Spleen (tissue), 11 donors: ENCODE measurements around the gene GPRIN2. TPM values are rescaled to one million over a fixed set of nuclear protein-coding genes. Genes with fewer than 3 reads are reported as not detected.
"Not testable (repeated sequence)": the region's sequence is repeated elsewhere in the genome, so short reads cannot be mapped to it uniquely, and the experiment has no call there.

Experiments
- DNase-seq: peaks from one replicate; pipeline ENCODE4 v3.0.0-alpha.2; 2020
- H3K27ac ChIP-seq, 8 donors: fragments of 200-600 bp; sonication (generic) in 7 of 8; 1 replicate in 4 of 8; 2 replicates in 4 of 8; pipeline versions ENCODE4 v1.5.0 to v1.8.0; 2016 to 2021; ENCODE audit warnings: inconsistent platforms in 4 of 8, mild to moderate bottlenecking in 4 of 8, moderate library complexity in 1 of 8
- H3K27me3 ChIP-seq, 7 donors: fragments of 200-600 bp; sonication (generic) in 6 of 7; replicated peaks in 1 of 7; 1 replicate in 4 of 7; 2 replicates in 3 of 7; pipeline versions ENCODE4 v1.5.0 to v1.8.0; 2016 to 2021; ENCODE audit warnings: inconsistent platforms in 3 of 7, mild to moderate bottlenecking in 1 of 7
- H3K36me3 ChIP-seq, 6 donors: fragments of 200-600 bp; sonication (generic) in 5 of 6; 1 replicate in 4 of 6; 2 replicates in 2 of 6; pipeline versions ENCODE4 v1.5.0 to v1.8.0; 2016 to 2021; ENCODE audit warnings: inconsistent platforms in 2 of 6
- H3K4me1 ChIP-seq, 6 donors: fragments of 200-600 bp; sonication (generic) in 5 of 6; 1 replicate in 3 of 6; 2 replicates in 3 of 6; pipeline versions ENCODE4 v1.5.0 to v1.8.0; 2016 to 2021; ENCODE audit warnings: inconsistent platforms in 3 of 6
- H3K4me3 ChIP-seq, 8 donors: fragments of 200-600 bp; sonication (generic) in 7 of 8; 1 replicate in 4 of 8; 2 replicates in 4 of 8; pipeline versions ENCODE4 v1.5.0 to v1.8.0; 2016 to 2021; ENCODE audit warnings: inconsistent platforms in 4 of 8, mild to moderate bottlenecking in 4 of 8, moderate library complexity in 2 of 8
- H3K9me3 ChIP-seq, 8 donors: fragments of 200-600 bp; sonication (generic) in 7 of 8; 1 replicate in 4 of 8; 2 replicates in 4 of 8; pipeline versions ENCODE4 v1.5.0 to v1.8.0; 2016 to 2021; ENCODE audit warnings: inconsistent platforms in 4 of 8
- WGBS, 5 donors: extraction: QIAGEN DNeasy Blood & Tissue Kit in 3 of 5; methylation state at CpG; one replicate each; pipeline versions ENCODE4 v1.1.5 to v1.1.7; 2013 to 2018; 5-methylcytosine and 5-hydroxymethylcytosine counted together
- intact Hi-C: fragments of 100-400 bp; cut with DNase I; formaldehyde crosslinking; loops from one replicate; pipeline ENCODE4 v1.15.0; 2023; ENCODE audit warnings: low total_unique reads
- polyA plus RNA-seq, 3 donors: library from polyadenylated mRNA; stranded (reverse); fragments of 200-250 nt; gene quantifications; one replicate each; pipeline ENCODE4 v1.2.1, GENCODE V29; 2013
- total RNA-seq, 7 donors: library from RNA; depleted of rRNA in 3 of 7; stranded (reverse); fragments of >200 nt in 3 of 7; fragmentation: NEBNext Ultra II Directional in 4 of 7; extraction: Animal tissue kit (Norgen Biotek cat#: 25700) in 4 of 7; gene quantifications; one replicate each; pipeline versions ENCODE4 v1.1.0 to v1.2.1, GENCODE V29; 2016 to 2021
- donor health status: healthy with polysubstance abuse.
- donor health status: DM: no; HTN: no; CAD: no; lungs with moderate emphysema.
- donor health status: DM: no; HTN: no; CAD: no.
- donor health status: Bipolar disorder and iron deficiency.
- donor health status: healthy.
- donor health status: DM: no; HTN: no; CAD: no.
- donor health status: DM: yes; HTN: yes; CAD: no.

GPRIN2 gene
- total and polyA plus RNA-seq, 10 donors: not detected

DNA sequence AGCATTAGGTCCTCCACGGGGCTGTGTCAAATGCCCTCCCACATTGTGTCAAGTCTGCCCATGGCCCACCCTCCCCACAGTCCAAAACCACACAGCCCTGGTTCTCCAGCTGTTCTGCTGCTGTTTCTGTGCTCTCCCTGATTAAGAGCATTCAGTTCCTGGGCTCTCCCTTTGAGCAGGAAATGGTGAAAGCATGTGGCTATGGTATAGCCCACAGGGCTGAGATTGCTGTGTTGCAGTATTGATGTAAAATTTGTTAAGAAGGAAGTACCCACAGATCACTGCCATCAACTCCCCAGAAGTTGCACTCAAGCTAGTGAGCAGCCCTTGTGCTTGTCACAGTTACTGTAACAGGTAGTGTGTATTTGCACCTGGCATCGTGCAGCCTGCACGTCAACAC is 31.8 kb upstream of the GPRIN2 start:
- intact Hi-C loops, H3K9me3 ChIP-seq, H3K27ac ChIP-seq, H3K4me1 ChIP-seq, H3K27me3 ChIP-seq, DNase-seq, H3K4me3 ChIP-seq, H3K36me3 ChIP-seq: not testable (repeated sequence)
- WGBS, 5 donors: no CpG with 5 or more reads among the region's 3 CpGs

GRCh38 chr10:46587546-46587945 is 31.1 kb upstream of the GPRIN2 start:
- intact Hi-C loops, H3K36me3 ChIP-seq, H3K27me3 ChIP-seq, H3K27ac ChIP-seq, DNase-seq, H3K4me1 ChIP-seq, H3K9me3 ChIP-seq, H3K4me3 ChIP-seq: not testable (repeated sequence)
- no CpG with 5 or more reads among the region's 24 CpGs for WGBS, 5 donors

DNA sequence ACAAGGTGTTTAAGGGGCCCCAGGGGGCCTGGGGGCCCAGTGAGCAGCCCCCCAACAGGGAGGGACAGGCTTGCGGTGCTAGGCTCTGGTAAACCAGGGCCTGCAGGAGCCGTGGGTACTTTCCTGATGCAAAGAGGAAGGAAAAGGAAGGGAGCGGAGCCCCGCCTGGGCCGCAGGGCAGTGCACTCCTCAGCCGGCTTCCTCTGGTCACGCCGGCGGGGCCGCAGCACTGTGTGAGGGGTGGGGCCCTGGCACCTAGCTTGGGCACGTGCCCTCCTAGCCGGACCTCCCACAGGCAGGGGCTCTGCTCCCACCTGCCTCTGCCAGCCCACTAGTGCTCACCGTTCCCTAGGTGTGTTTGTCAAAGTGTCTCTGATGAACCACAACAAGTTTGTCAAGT is 28.8 kb upstream of the GPRIN2 start:
- H3K9me3 ChIP-seq, H3K27ac ChIP-seq, H3K27me3 ChIP-seq, intact Hi-C loops, H3K4me1 ChIP-seq, H3K4me3 ChIP-seq, DNase-seq, H3K36me3 ChIP-seq: not testable (repeated sequence)
- WGBS, 5 donors: no CpG with 5 or more reads among the region's 13 CpGs

DNA sequence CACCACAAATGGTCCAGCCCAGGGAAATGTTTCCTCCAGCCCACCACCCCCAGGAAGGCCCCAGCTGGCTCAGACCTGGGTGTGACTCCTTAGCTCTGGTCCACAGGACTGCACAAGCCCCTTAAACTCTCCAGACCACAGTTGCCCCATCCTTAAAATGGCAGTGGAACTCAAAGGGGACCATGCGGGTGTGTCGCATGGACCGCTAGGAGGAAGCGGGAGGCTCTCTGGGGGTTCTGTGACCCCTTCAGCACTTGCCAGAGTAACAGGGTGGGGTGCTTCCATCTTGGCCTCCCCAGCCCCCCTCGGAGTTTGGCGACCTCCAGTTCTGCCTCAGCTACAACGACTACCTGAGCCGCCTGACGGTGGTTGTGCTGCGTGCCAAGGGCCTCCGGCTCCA is 27.7 kb upstream of the GPRIN2 start:
- H3K9me3 ChIP-seq, intact Hi-C loops, H3K27me3 ChIP-seq, H3K4me3 ChIP-seq, H3K36me3 ChIP-seq, H3K4me1 ChIP-seq, H3K27ac ChIP-seq: not testable (repeated sequence)
- peak; percentile 58 for DNase-seq
- 91 to 100% (median 91%) methylated on average over 4 to 8 of the region's 11 CpGs; no CpG with 5 or more reads in 1 of the 5 donors for WGBS, 5 donors

DNA sequence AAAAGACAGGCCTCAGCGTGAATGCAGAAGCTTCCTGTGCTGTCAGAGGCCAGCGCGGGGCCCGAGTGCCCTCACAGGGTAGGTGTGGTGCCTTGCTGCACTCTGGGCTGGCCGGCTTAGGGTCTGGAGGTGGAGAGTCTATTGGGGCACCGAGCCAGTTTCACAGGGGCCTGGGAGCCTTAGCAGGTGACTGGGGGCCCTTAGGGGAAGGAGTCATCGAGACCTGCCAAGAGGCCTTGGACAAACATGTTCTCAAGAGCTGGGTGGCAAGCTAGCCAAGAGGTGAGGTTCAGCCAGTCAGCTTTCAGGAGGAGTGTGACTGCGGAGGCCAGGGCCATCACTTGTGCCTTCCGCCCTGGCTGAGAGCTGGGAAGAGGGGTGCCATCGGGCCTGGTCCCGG is 26.1 kb upstream of the GPRIN2 start:
- H3K36me3 ChIP-seq, H3K4me1 ChIP-seq, intact Hi-C loops, H3K9me3 ChIP-seq, DNase-seq, H3K27ac ChIP-seq, H3K4me3 ChIP-seq: not testable (repeated sequence)
- 0 to 45% methylated on average over 1 to 4 of the region's 11 CpGs; no CpG with 5 or more reads in 3 of the 5 donors for WGBS, 5 donors
- H3K27me3 ChIP-seq: peaks cover 0 to 13% (median 0%) of the 10 kb centered on the region in 7 donors

DNA sequence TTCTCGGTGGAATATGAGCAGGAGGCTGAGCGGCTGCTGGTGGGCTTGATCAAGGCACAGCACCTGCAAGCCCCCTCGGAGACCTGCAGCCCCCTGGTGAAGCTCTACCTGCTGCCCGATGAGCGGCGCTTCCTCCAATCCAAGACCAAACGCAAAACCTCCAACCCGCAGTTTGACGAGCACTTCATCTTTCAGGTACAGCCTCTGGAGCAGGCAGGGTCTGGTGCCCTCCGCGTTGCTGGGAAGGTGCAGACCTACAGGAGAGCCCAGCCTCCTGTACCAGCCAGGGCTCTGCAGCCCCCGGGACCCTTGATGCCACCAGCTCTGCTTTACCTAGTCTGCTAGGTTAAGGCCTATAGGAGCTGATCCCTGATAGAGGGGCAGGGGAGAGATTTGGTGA is 25.5 kb upstream of the GPRIN2 start:
- intact Hi-C loops, H3K4me3 ChIP-seq, H3K36me3 ChIP-seq, H3K9me3 ChIP-seq, H3K4me1 ChIP-seq, H3K27ac ChIP-seq, DNase-seq: not testable (repeated sequence)
- 91 to 96% (median 96%) methylated on average over 5 to 9 of the region's 12 CpGs; no CpG with 5 or more reads in 2 of the 5 donors for WGBS, 5 donors
- H3K27me3 ChIP-seq: peaks cover 0 to 13% (median 0%) of the 10 kb centered on the region in 7 donors

GRCh38 chr10:46579378-46579777 is 22.9 kb upstream of the GPRIN2 start:
- H3K27me3 ChIP-seq: peaks cover 0 to 13% (median 0%) of the 10 kb centered on the region in 7 donors
- H3K27ac ChIP-seq, H3K4me3 ChIP-seq, H3K36me3 ChIP-seq, DNase-seq, H3K9me3 ChIP-seq, intact Hi-C loops, H3K4me1 ChIP-seq: not testable (repeated sequence)
- 63 to 74% (median 64%) methylated on average over 6 to 12 of the region's 21 CpGs; no CpG with 5 or more reads in 2 of the 5 donors for WGBS, 5 donors

DNA sequence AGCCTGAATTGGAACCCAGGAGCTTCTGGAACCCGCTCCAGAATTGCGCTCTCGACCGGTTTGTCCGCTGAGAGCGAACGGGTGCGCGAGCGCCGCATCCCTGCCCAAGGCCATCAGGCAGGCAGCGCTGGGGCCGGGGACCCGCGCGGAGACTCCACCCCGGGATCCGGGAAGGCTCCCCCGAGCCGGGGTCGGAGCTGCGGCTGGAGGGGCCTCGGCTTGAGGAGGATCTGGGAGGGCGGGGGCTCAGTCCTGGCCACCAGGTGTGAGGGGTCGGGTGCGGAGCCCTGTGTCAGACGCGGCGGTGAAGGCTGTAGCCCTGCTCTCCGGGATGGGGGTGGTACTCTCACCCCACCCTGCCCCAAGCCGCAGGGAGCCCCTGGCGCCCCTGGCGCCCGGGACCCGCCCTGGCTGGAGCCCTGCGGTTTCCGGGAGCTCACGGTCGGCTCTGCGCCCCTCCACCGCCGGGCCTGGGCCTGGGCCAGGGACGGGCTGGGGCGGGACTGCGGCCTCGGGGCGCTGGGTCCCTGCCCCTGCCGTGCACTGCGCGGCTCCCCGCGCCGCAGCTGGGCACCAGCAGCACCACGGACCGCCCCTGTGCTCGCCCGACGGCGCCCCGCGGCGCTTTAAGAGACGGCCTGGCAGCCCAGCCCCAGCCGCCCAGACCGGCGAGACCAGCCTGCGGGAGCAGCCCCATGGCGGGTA is 22.2 kb upstream of the GPRIN2 start, which contains the start of gene SYT15:
TSS of gene SYT15 (plus strand) at position 655 of the 705 bp plus-strand sequence. CDS start at position 696, 41 bp downstream.
- H3K9me3 ChIP-seq, H3K36me3 ChIP-seq, intact Hi-C loops, H3K4me1 ChIP-seq, H3K27ac ChIP-seq: not testable (repeated sequence)
- Histone ChIP-seq H3K4me3 (peak within 1 kb of the TSS in 4 of 8 donors; percentile 10 to 49 (median 28)), H3K27me3 (peaks cover 0 to 13% (median 0%) of the 10 kb centered on the region in 7 donors)
- peak; percentile 37 for DNase-seq
- 1 to 3% (median 2%) methylated on average over 23 to 48 of the region's 68 CpGs; no CpG with 5 or more reads in 2 of the 5 donors for WGBS, 5 donors

DNA sequence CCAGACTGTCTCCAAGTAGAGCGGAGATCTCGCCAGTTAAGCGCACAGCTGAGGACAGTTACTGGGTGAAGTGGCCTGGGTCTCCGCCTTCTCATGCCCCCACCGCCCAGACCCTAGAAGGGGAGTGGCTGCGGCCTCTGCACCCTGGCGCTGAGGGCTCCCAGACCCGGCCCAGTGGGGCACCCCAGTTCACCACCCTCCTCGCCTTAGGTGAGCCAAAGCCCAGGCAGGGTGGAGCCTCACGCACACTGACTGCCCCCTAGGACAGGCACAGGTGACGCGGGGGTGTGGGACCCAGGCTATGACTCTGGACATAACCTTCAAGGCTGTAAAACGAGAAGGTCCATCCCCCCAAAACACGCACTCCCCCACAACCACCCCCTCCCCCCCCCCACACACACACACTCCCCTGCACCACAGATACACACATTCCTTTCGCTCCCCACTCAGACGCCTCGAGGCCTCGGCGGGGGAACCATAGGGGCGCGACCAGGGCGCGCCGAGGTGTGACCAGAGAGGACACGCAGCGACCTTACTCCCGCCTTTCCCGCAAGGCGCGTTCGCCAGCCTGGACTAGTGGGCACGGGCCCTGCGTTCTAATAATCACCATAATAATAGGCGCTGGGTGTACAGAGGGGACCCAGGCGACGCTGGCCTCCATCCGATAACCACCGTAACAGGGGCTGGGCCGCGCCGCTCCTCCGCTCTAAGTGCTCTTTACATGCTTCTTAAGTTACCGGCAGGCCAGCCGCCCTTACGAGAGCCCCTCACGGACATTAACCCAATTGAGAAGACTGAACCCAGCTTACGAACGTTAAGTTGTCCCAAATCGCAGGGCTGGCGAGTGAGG is 21.4 kb upstream of the GPRIN2 start:
- intact Hi-C loops, H3K27ac ChIP-seq, H3K4me1 ChIP-seq, H3K36me3 ChIP-seq, H3K9me3 ChIP-seq: not testable (repeated sequence)
- peak; percentile 53 for DNase-seq
- WGBS, 5 donors: 58 to 92% (median 61%) methylated on average over 7 to 41 of the region's 50 CpGs
- H3K27me3 ChIP-seq: peaks cover 0 to 13% (median 0%) of the 10 kb centered on the region in 7 donors
- peak overlapping the region in 1 of 8 donors; percentile 49 for H3K4me3 ChIP-seq

DNA sequence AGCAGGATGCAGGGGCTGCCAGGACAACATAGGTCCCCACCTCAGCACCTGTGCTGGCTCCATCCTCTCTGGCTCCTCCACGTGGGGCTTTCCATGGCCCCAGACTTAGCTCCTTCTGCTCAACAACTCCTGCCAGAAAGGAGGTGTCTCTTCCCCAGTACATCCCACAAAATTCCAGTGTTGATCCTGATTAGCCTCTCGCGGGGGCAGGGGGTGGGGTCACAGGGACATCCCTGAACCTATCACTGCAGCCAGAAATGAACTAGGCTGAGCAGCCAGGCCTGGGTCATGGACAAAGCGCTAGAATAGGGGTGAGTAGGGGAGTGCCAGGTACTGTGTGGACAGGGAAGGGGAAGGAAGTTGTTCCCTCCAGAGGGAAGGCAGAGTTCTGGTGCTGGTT is 17.4 kb upstream of the GPRIN2 start:
- peaks cover 0 to 13% (median 0%) of the 10 kb centered on the region in 7 donors for H3K27me3 ChIP-seq
- DNase-seq, H3K4me3 ChIP-seq, H3K36me3 ChIP-seq, intact Hi-C loops, H3K4me1 ChIP-seq, H3K27ac ChIP-seq, H3K9me3 ChIP-seq: not testable (repeated sequence)
- WGBS, 5 donors: 58 to 100% (median 67%) methylated on average over 1 to 3 of the region's 4 CpGs

- intact Hi-C loops, H3K9me3 ChIP-seq: not testable (repeated sequence)
Observed at GRCh38 chr10:46573314-46573713, 16.9 kb upstream of the GPRIN2 start.

More at GRCh38 chr10:46573314-46573713, 16.9 kb upstream of the GPRIN2 start:
- not testable (repeated sequence) for H3K4me3 ChIP-seq, H3K27ac ChIP-seq, DNase-seq, H3K36me3 ChIP-seq, H3K27me3 ChIP-seq, H3K4me1 ChIP-seq
- WGBS, 5 donors: 55 to 81% (median 66%) methylated on average over 2 to 4 of the region's 5 CpGs
